Measurements from ENCODE around the gene GORASP2. TPM values are rescaled to one million over a fixed set of nuclear protein-coding genes. Genes with fewer than 3 reads are reported as not detected.

The GORASP2 gene
- total and polyA plus RNA-seq, 2 experiments from 2014 or later, result 44.5 to 45.2 TPM

DNA sequence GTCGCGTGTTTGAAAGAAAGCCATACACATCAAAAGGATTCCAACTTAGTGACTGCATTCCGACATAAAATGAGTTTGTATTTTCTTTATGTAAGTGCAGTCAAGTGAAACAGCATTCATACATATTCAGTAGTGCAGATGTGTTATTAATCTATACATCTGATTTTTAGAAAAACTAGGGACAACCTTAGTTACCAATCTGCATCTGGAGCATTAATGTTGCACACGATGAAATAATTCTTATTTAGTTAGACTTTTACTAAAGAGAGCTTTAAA lies 1.9 kb downstream of the GORASP2 start:
- Histone ChIP-seq H3K79me2 (replicated peaks; ENCODE audit: insufficient read depth) (peaks cover 65% of the 10 kb centered on the region), H3K27ac (ENCODE audit: low read depth) (no peak overlapping the region), H3K4me1 (ENCODE audit: insufficient read depth) (peaks cover 11% of the 10 kb centered on the region), H4K20me1 (replicated peaks; ENCODE audit: insufficient read depth) (peaks cover 27% of the 10 kb centered on the region), H3K4me2 (peak overlapping the region; percentile 94), H3F3A (replicated peaks; ENCODE audit: low read depth) (peaks cover 13% of the 10 kb centered on the region; the same call in 1 of the 2 replicates), H3K27me3 (ENCODE audit: insufficient read depth) (no peaks in the 10 kb centered on the region), H3K36me3 (ENCODE audit: insufficient read depth) (no peaks in the 10 kb centered on the region), H2AFZ (no peak overlapping the region), H3K4me3 (peak overlapping the region; percentile 91), H3K9me2 (ENCODE audit: insufficient read depth) (peaks cover 12% of the 10 kb centered on the region; the same call in 1 of the 2 replicates)
- no peak overlapping the region for H3K27ac Mint-ChIP-seq
- ATAC-seq, result no peak
- peaks cover 13% of the 10 kb centered on the region for H3K27me3 Mint-ChIP-seq (ENCODE audit: insufficient read depth, low read depth, poor library complexity)
- no peak for TF ChIP-seq EZH2 (IDR thresholded peaks at IDR 0.05; ENCODE audit: low read depth, unreplicated experiment)
- TF ChIP-seq POLR2AphosphoS5 (IDR thresholded peaks at IDR 0.05; ENCODE audit: low read depth), result no peak
- no peak for TF ChIP-seq JUNB (IDR thresholded peaks at IDR 0.05; ENCODE audit: unreplicated experiment)
- TF ChIP-seq, protein P1, sequence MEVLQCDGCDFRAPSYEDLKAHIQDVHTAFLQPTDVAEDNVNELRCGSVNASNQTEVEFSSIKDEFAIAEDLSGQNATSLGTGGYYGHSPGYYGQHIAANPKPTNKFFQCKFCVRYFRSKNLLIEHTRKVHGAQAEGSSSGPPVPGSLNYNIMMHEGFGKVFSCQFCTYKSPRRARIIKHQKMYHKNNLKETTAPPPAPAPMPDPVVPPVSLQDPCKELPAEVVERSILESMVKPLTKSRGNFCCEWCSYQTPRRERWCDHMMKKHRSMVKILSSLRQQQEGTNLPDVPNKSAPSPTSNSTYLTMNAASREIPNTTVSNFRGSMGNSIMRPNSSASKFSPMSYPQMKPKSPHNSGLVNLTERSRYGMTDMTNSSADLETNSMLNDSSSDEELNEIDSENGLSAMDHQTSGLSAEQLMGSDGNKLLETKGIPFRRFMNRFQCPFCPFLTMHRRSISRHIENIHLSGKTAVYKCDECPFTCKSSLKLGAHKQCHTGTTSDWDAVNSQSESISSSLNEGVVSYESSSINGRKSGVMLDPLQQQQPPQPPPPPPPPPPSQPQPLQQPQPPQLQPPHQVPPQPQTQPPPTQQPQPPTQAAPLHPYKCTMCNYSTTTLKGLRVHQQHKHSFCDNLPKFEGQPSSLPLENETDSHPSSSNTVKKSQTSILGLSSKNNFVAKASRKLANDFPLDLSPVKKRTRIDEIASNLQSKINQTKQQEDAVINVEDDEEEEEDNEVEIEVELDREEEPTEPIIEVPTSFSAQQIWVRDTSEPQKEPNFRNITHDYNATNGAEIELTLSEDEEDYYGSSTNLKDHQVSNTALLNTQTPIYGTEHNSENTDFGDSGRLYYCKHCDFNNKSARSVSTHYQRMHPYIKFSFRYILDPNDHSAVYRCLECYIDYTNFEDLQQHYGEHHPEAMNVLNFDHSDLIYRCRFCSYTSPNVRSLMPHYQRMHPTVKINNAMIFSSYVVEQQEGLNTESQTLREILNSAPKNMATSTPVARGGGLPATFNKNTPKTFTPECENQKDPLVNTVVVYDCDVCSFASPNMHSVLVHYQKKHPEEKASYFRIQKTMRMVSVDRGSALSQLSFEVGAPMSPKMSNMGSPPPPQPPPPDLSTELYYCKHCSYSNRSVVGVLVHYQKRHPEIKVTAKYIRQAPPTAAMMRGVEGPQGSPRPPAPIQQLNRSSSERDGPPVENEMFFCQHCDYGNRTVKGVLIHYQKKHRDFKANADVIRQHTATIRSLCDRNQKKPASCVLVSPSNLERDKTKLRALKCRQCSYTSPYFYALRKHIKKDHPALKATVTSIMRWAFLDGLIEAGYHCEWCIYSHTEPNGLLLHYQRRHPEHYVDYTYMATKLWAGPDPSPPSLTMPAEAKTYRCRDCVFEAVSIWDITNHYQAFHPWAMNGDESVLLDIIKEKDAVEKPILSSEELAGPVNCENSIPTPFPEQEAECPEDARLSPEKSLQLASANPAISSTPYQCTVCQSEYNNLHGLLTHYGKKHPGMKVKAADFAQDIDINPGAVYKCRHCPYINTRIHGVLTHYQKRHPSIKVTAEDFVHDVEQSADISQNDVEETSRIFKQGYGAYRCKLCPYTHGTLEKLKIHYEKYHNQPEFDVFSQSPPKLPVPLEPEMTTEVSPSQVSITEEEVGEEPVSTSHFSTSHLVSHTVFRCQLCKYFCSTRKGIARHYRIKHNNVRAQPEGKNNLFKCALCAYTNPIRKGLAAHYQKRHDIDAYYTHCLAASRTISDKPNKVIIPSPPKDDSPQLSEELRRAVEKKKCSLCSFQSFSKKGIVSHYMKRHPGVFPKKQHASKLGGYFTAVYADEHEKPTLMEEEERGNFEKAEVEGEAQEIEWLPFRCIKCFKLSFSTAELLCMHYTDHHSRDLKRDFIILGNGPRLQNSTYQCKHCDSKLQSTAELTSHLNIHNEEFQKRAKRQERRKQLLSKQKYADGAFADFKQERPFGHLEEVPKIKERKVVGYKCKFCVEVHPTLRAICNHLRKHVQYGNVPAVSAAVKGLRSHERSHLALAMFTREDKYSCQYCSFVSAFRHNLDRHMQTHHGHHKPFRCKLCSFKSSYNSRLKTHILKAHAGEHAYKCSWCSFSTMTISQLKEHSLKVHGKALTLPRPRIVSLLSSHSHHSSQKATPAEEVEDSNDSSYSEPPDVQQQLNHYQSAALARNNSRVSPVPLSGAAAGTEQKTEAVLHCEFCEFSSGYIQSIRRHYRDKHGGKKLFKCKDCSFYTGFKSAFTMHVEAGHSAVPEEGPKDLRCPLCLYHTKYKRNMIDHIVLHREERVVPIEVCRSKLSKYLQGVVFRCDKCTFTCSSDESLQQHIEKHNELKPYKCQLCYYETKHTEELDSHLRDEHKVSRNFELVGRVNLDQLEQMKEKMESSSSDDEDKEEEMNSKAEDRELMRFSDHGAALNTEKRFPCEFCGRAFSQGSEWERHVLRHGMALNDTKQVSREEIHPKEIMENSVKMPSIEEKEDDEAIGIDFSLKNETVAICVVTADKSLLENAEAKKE (CRISPR knock-in tag; IDR thresholded peaks at IDR 0.05), result no peak
- no peak for TF ChIP-seq REST (IDR thresholded peaks at IDR 0.05; ENCODE audit: unreplicated experiment)
- TF ChIP-seq CREB1 (CRISPR knock-in tag; IDR thresholded peaks at IDR 0.05; ENCODE audit: low read depth), result no peak
- no peak for TF ChIP-seq ETS1 (IDR thresholded peaks at IDR 0.05)
- no peak for TF ChIP-seq EZH2phosphoT487 (IDR thresholded peaks at IDR 0.05; ENCODE audit: unreplicated experiment)
- no peak for TF ChIP-seq ZNF331 (CRISPR knock-in tag; IDR thresholded peaks at IDR 0.05; ENCODE audit: low read depth)
- TF ChIP-seq STAT1 (IDR thresholded peaks at IDR 0.05; ENCODE audit: unreplicated experiment), result no peak
- TF ChIP-seq ZNF114 (CRISPR knock-in tag; IDR thresholded peaks at IDR 0.05), result no peak
- DNase-seq (ENCODE audit: low spot score), result no peak
- H3K4me1 Mint-ChIP-seq, result peaks cover 20% of the 10 kb centered on the region
- H3K36me3 Mint-ChIP-seq (ENCODE audit: low read depth), result peaks cover 27% of the 10 kb centered on the region
- peak overlapping the region; percentile 92 for H3K4me3 Mint-ChIP-seq
- peaks cover 18% of the 10 kb centered on the region; the same call in 2 of the 3 replicates for H3K9me3 Mint-ChIP-seq
